C4-2B (cell line): ENCODE data around the gene IZUMO4.

Source experiments
- H3K27ac ChIP-seq: fragments of 450-650 bp; 2 replicates; pipeline ENCODE4 v1.5.1; 2017
- CTCF ChIP-seq: fragments of 450-650 bp; conservative IDR thresholded peaks from 2 replicates; pipeline ENCODE4 v1.5.1; 2017; ENCODE audit warnings: mild to moderate bottlenecking
- ZFX ChIP-seq: fragments of 450-650 bp; IDR thresholded peaks from 2 replicates; pipeline ENCODE4 v1.6.1; 2017

The IZUMO4 gene

DNA sequence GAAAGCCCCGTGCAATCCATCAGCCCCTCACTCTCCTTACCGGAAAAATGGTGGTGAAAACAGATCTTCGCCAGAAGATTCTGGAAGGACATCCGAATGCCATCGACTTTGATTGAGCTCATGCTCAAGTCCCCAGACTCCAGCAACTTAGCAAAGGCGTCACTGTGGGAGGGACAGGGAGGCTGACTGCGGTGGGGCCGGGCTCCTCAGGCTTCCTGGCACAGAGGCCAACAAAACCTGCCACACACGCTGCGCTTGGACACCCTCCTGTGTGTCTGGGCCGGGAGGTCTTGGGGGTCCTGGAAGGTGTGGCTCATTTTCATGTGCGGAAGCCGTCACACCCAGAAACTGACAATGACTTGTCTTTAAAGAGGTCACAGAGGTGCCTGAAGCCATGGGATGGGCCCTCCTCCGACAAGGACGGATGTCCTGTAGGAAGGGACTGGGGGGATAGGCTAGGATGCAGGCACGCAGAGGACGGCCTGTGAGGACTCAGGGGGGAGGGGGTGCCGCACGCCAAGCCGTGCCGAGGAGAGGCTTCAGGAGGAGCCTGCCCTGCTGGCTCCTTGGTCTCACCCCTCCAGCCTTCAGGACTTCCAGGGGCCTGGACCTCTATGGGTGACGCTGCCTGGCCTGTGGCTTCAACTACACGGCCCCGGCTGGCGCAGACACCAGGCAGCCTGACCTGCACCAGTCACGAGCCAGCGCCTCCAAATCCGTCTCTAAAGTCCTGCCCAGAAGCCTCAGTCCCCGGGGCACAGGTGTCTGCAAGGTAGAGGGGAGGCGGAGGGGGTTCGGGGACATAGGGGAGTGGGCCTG, 12.5 kb downstream of the IZUMO4 start:
- TF ChIP-seq ZFX (no peak), CTCF (no peak)
- H3K27ac ChIP-seq, result no peak overlapping the region

- TF ChIP-seq CTCF (no peak), ZFX (no peak)
These were observed 14.1 kb downstream of the IZUMO4 start for GRCh38 chr19:2110822-2111221.

DNA sequence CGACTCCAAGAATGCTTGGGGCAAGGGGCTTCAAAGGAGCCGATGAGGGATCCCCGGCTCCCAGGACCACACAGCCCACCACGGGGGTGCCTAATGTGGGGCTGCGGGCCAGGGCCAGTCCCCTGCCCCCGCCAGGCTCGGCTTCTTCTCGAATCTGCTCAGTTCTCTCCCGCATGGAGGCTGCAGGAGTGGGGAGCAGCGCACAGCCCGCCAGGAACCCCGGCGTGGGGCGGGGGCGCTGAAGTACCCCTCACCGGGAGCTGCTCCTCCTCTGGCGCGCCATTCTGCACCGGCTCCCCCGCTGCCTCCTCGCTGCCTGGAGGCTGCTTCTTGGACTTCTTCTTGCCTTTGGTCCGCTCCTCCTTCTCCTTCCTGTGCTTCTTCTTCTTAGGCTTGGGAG, 14.7 kb downstream of the IZUMO4 start:
- no peak overlapping the region for H3K27ac ChIP-seq

More at GRCh38 chr19:2110822-2111221, 14.1 kb downstream of the IZUMO4 start:
- H3K27ac ChIP-seq, result no peak overlapping the region

GRCh38 chr19:2111886-2112285, 15.2 kb downstream of the IZUMO4 start:
- H3K27ac ChIP-seq, result no peak overlapping the region
- no peak for TF ChIP-seq CTCF
- TF ChIP-seq ZFX, result no peak

More for the DNA sequence above, 14.7 kb downstream of the IZUMO4 start:
- TF ChIP-seq CTCF, result no peak
- TF ChIP-seq ZFX, result no peak

- no peak overlapping the region for H3K27ac ChIP-seq
- TF ChIP-seq ZFX (no peak), CTCF (no peak)
These were observed 16.0 kb downstream of the IZUMO4 start for GRCh38 chr19:2112516-2113320.

GRCh38 chr19:2113439-2114211, 16.9 kb downstream of the IZUMO4 start:
- TF ChIP-seq CTCF (no peak), ZFX (no peak)
- H3K27ac ChIP-seq, result no peak overlapping the region
